ENCODE data around the gene ALDH1L1. TPM values are rescaled to one million over a fixed set of nuclear protein-coding genes. Genes with fewer than 3 reads are reported as not detected.
A peak's percentile ranks its signal among the peaks of the same experiment; 100 is the strongest.

The ALDH1L1 gene
- total and polyA plus RNA-seq, 2 of the 13 experiments (the other 11 are each of a cell fraction or from before 2014, with no cell fraction given), result 11.2 to 28.7 TPM

GRCh38 chr3:126056681-126057500 lies 123.5 kb downstream of the ALDH1L1 start:
- Histone ChIP-seq H2AFZ (ENCODE audit: low read length) (no peak overlapping the region), H3K36me3 (replicated peaks in 1 of 2; ENCODE audit: control insufficient read depth in 1 of 2, insufficient read depth in 2 of 2, low read length in 2 of 2) (no peaks in the 10 kb centered on the region), H3K4me2 (ENCODE audit: low read depth, low read length) (peak overlapping the region; percentile 56), H3K4me1 (ENCODE audit: insufficient read depth, low read length) (peaks cover 38% of the 10 kb centered on the region), H3K9me3 (ENCODE audit: low read length) (no peaks in the 10 kb centered on the region), H3K9ac (ENCODE audit: insufficient read depth, low read depth, low read length) (peak overlapping the region; percentile 25), H3K79me2 (ENCODE audit: insufficient read depth, low read length) (no peaks in the 10 kb centered on the region), H4K20me1 (ENCODE audit: insufficient read depth, low read length) (no peaks in the 10 kb centered on the region), H3K27me3 (ENCODE audit: control insufficient read depth in 1 of 2, insufficient read depth in 2 of 2, low read length in 2 of 2) (no peaks in the 10 kb centered on the region), H3K27ac (ENCODE audit: extremely low read length, insufficient read depth, low read length) (peak overlapping the region; percentile 34), H3K4me3 (replicated peaks in 1 of 3; ENCODE audit: insufficient read depth in 1 of 3, low read depth in 2 of 3, low read length in 3 of 3) (peak overlapping the region in 1 of 3 experiments; percentile 44; a peak in 1 of 6 replicates)
- ATAC-seq, result peak; percentile 97
- BruUV-seq (replicated peaks), result no TSS peak
- peak; percentile 52 for FAIRE-seq
- intact Hi-C loops (cut with micrococcal nuclease; ENCODE audit: unreplicated experiment), result loop anchor here (10.0 kb wide), 1 partner anchor 62 kb away; no protein-coding TSS in a partner anchor
- DNase-seq (ENCODE audit: low spot score), result peak; percentile 85
- CTCF ChIA-PET (ENCODE audit: low intra/inter-chr PET ratio, low total read pairs), result no interaction called here
- POLR2A ChIA-PET, result interaction anchor here (0.7 to 1.4 kb wide), 2 partner anchors 10 to 27 kb away, joined by 3 to 4 read pairs; partner anchors contain the start of gene SLC41A3
- 57% methylated on average over 3 of the region's 14 CpGs for WGBS (ENCODE audit: low lambda C conversion rate)
- in situ Hi-C loops (cut with HindIII; ENCODE audit: extremely low pct_ligation_motif_present, low pct_unique_long_range_greater_than_20kb), result no loop called here
- TF ChIP-seq, protein P1, sequence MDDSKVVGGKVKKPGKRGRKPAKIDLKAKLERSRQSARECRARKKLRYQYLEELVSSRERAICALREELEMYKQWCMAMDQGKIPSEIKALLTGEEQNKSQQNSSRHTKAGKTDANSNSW (CRISPR knock-in tag; IDR thresholded peaks at IDR 0.05; ENCODE audit: borderline replicate concordance), result no peak
- TF ChIP-seq, protein P2, sequence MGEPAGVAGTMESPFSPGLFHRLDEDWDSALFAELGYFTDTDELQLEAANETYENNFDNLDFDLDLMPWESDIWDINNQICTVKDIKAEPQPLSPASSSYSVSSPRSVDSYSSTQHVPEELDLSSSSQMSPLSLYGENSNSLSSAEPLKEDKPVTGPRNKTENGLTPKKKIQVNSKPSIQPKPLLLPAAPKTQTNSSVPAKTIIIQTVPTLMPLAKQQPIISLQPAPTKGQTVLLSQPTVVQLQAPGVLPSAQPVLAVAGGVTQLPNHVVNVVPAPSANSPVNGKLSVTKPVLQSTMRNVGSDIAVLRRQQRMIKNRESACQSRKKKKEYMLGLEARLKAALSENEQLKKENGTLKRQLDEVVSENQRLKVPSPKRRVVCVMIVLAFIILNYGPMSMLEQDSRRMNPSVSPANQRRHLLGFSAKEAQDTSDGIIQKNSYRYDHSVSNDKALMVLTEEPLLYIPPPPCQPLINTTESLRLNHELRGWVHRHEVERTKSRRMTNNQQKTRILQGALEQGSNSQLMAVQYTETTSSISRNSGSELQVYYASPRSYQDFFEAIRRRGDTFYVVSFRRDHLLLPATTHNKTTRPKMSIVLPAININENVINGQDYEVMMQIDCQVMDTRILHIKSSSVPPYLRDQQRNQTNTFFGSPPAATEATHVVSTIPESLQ (CRISPR knock-in tag; conservative IDR thresholded peaks at IDR 0.05), result no peak
- no peak for TF ChIP-seq ARNT2 (CRISPR knock-in tag; IDR thresholded peaks at IDR 0.05; ENCODE audit: low read depth)
- TF ChIP-seq ZSCAN20 (CRISPR knock-in tag; IDR thresholded peaks at IDR 0.05; ENCODE audit: borderline replicate concordance), result no peak
- no peak for TF ChIP-seq ZMYM4 (CRISPR knock-in tag; IDR thresholded peaks at IDR 0.05)
- no peak for TF ChIP-seq LRRFIP1 (CRISPR knock-in tag; conservative IDR thresholded peaks at IDR 0.05)
- no peak for TF ChIP-seq KDM4B (CRISPR knock-in tag; IDR thresholded peaks at IDR 0.05)
- peak; percentile 43; the same call in 1 of the 2 replicates for TF ChIP-seq MEIS2 (CRISPR knock-in tag; IDR thresholded peaks at IDR 0.05)
- TF ChIP-seq AGO1 (IDR thresholded peaks at IDR 0.05; ENCODE audit: low read depth, low read length, poor library complexity, severe bottlenecking), result no peak
- TF ChIP-seq ZNF44 (CRISPR knock-in tag; IDR thresholded peaks at IDR 0.05), result no peak
- peak; percentile 56 for TF ChIP-seq FOXA3 (CRISPR knock-in tag; IDR thresholded peaks at IDR 0.05)
- TF ChIP-seq ZBTB49 (CRISPR knock-in tag; IDR thresholded peaks at IDR 0.05; ENCODE audit: borderline replicate concordance), result no peak
- TF ChIP-seq POLR2AphosphoS5 (IDR thresholded peaks at IDR 0.05; ENCODE audit: low read depth, low read length), result no peak
- no peak for TF ChIP-seq FOXA1 (IDR thresholded peaks at IDR 0.05)
- TF ChIP-seq FOXA1 (CRISPR knock-in tag; IDR thresholded peaks at IDR 0.05), result no peak
- TF ChIP-seq ZKSCAN8 (CRISPR knock-in tag; IDR thresholded peaks at IDR 0.05; ENCODE audit: borderline replicate concordance), result peak; percentile 27; the same call in 1 of the 2 replicates
- no peak for TF ChIP-seq ZBTB21 (CRISPR knock-in tag; IDR thresholded peaks at IDR 0.05)

Data from HepG2 (cell line).